GM18909 (cell line): ENCODE data around the gene TGM6.

Source experiments
- ATAC-seq: cut with Tn5 transposase; IDR thresholded peaks from one replicate; pipeline ENCODE4 v1.9.1; 2021; ENCODE audit warnings: mild to moderate bottlenecking; ENCODE audit not compliant: unreplicated experiment, poor library complexity

TGM6 gene

DNA sequence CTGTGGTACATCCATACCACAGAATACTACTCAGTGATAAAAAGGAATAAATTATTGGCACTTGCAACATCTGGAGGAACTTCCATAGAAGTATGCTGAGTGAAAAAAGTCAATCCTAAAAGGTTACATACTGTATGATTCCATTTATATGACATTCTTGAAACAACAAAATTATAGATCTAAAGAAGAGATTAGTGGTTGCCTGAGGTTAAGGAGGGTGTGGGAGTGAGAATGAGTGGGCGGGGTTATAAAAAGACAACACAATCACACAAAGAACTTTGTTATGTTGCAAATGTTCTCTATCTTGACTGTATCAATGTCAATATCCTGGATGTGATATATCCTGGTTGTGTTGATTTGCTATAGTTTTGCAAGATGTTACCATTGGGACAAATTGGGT, 68.7 kb downstream of the TGM6 start:
- no peak for ATAC-seq

GRCh38 chr20:2451422-2451821, 70.7 kb downstream of the TGM6 start:
- no peak for ATAC-seq

DNA sequence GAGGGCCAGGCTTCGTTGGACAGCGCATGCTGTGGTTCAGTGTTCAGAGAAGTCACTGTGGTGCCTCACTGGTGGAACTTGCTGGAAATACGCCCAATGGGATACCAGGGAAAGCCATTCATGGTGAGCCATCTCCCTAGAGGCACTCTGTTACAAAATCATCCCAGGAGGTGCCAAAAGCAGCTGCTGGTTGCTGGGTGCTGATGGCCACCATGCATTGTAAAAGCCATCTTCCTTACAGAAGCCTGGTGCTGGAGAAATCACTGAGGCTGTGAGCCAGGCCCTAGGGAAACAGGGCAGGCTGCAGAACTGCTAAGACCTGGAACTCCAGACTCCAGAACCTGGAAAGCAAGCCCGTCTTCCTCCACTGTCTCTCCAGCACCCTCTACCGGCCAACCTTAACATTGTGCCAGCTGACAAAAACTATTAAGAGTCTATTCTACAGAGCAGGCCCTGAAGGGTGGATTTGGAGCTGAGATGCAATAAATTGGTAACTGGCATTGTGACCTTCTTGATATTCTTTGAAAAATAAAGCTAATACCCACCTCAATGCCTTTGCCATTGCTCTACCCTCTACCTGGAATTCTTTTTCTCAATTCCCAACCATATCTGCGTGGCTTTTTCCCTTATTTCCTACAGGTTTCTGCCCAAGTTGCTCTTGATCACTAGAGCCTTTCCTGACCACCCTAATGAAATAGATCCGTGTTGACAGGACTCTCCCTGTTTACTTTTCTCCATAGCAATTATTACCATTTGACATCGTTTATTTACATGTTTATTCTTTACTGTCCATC, 71.4 kb downstream of the TGM6 start:
- ATAC-seq, result no peak

- ATAC-seq, result no peak
Measured at GRCh38 chr20:2453792-2454191, 73.1 kb downstream of the TGM6 start.

GRCh38 chr20:2455771-2456497, 75.2 kb downstream of the TGM6 start:
- ATAC-seq, result no peak

DNA sequence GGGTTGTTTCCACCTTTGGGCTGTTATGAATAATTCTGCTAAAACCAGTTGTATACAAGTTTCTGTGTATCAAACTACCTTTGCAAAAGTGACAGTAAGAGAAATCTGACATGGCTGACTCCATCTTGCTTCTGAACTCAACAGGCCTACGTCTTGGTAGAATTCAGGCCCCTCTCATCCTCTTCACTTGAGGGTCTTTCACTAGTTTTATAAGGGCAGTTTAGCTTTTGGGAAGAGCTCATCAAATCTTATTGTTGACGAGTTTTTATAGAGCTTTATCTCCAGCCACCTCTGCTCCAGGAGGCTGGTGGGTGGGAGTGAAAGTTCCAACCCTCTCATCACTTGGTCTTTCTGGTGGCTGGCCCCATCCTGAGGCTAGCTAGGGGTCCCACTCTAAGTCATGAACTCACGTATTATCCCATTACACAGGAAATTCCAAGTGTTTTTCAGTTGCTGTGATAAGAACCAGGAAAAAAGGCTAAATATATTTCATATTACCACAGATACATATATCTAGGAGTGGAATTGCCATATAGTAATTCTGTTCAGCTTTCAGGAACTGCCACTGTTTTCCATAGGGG, 78.3 kb downstream of the TGM6 start:
- ATAC-seq, result no peak

DNA sequence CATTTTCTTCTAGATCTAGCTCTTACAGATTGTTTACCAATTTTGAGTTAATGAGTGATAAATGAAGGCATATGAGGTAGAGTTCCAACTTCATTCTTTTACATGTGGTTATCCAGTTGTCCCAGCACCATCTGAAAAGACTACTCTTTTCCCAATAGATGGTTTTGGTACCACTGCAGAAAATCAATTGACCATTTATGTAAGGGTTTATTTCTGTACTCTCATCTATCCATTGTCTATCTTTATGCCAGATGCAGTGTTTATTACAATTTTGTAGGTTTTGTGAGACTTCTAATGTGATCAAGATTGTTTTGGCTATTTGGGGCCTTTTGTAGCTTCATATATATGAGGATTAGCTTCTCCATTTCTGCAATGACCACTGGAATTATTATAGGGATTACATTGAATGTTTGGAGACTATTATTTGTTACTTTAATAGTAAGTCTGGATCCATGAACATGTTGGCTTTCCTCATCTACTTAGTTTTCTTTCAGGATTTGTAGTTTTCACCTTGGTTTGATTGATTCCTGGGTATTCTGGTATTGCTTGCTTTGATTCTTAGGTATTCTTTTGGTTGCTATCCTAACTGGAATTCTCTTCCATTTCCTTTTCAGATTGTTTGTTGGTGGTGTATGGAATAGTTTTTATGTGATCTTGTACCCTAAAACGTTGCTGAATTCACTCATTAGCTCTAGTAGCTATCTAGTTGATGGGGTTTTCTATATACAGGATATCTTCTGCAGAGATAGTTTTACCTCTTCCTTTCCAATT, 79.5 kb downstream of the TGM6 start:
- no peak for ATAC-seq

DNA sequence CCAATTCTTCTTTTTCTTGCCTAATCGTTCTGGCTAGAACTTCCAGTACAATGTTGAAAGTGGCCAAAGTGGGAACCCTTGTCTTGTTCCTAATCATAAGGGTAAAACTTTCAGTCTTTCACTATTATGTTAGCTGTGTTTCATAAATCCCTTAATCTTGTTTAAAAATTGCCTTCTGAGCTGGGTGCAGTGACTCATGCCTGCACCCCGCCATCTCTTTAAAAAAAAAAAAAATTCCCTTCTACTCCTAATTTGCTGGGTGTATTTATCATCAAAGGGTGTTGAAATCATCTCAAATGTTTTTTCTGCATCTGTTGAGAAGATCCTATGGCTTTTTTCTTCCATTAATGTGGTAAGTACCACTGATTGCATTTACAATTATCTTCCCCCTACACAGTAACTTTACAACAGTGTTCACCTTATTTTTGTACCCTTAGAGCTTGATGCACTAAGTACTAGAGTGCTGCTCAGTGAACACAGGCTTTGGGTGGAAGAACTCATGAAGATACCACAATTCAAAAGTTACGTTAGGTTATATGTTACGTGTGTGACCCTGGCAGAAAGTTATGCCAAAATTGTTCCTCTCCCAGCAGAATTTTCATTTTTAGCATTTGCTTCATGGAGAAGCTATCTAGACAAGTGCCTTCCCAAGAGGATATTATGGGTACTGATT, 80.2 kb downstream of the TGM6 start:
- ATAC-seq, result no peak

GRCh38 chr20:2462484-2462883, 81.8 kb downstream of the TGM6 start:
- no peak for ATAC-seq

- ATAC-seq, result no peak
Measured at GRCh38 chr20:2463616-2464365, 83.1 kb downstream of the TGM6 start.

GRCh38 chr20:2465100-2465499, 84.4 kb downstream of the TGM6 start:
- ATAC-seq, result no peak

DNA sequence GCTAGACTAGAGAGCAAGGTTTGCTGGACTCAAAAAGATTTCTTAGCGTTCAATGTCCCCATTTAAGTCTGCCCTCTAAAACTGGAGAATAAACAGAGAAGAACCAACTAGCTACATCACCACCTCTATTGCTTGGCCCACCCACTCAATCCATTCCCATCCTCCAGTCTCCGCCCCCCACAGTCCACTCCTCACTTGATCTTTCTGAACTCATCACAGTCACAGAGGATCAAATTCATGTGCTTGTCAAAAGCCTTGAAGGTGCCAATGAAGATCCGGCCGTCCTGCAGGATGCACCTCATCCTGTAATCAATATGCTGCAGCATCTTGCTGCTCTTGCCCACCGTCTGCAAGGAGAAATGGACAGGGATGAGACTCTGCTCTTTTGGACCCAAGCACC, 86.7 kb downstream of the TGM6 start:
- ATAC-seq, result no peak

- no peak for ATAC-seq
Measured at GRCh38 chr20:2468581-2469407, 88.1 kb downstream of the TGM6 start.

GRCh38 chr20:2469991-2470422, 89.3 kb downstream of the TGM6 start:
- ATAC-seq, result peak; percentile 41

- ATAC-seq, result peak; percentile 96
Measured at GRCh38 chr20:2470423-2471193, 89.9 kb downstream of the TGM6 start, which contains the start of gene SNRPB. Gene SNRPB (minus strand): TSS chr20:2470789. CDS start chr20:2470690, 99 bp downstream.

GRCh38 chr20:2473516-2473915, 92.8 kb downstream of the TGM6 start:
- ATAC-seq, result no peak

DNA sequence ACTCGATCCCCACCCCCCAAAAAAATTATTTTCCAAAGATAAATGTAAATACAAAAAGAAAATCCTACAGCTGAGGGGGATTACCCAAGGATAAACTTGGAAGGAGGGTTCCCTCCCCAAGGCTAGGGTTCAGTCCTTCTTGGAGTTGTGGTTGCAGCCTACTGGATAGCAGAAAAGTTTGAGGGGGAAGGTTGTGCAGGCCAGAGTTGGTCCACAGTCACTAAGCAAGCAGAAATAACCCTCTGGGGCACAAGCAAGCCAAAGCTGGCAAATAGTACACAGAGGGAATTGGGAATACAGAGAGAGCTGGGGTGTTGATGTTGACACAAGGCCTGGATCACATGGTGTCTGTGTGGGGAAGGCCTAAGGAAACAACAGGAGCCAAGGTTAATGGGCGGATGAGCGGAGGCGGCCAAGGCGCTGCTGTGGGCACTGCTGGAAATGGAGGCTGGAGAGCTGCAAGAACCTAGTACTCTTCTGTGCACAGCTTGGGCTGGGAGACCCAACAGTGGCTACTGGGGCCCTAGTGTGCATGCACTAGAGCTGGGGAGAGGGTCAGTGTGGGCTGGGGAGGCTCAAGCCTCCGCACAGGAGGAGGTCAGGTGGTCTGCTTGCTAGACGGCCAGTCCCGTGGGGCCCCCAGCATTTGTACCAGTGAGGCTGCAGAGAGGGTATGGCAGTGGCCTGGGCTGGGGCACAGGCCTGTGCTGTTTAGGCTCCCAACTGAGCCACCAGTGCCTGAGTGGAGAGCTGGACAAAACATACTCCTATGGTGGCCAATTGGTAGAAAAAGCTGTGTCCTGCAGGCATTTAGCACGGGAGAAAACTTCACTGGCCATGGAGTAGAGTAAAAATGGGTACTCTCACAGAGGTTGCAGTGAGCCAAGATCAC, 95.4 kb downstream of the TGM6 start:
- ATAC-seq, result no peak
